Esophagus muscularis mucosa (tissue), 4 donors: ENCODE results near the gene SALL3. TPM values are rescaled to one million over a fixed set of nuclear protein-coding genes. Genes with fewer than 3 reads are reported as not detected.

Experiments used
- DNase-seq: peaks from one replicate; pipeline ENCODE4 v3.0.0-alpha.2; 2017; ENCODE audit errors: extremely low spot score
- H3K27ac ChIP-seq, 4 donors: fragments of 200-600 bp; sonication (generic); replicated peaks in 1 of 4; 1 replicate in 3 of 4; 2 replicates in 1 of 4; pipeline ENCODE4 v1.5.1; 2016 to 2019; ENCODE audit warnings: mild to moderate bottlenecking in 1 of 4
- H3K27me3 ChIP-seq, 4 donors: fragments of 200-600 bp; sonication (generic); one replicate each; pipeline versions ENCODE4 v1.5.1 to v1.6.0; 2016 to 2019
- H3K36me3 ChIP-seq, 4 donors: fragments of 200-600 bp; sonication (generic); one replicate each; pipeline ENCODE4 v1.5.1; 2016 to 2019
- H3K4me1 ChIP-seq, 4 donors: fragments of 200-600 bp; sonication (generic); one replicate each; pipeline ENCODE4 v1.5.1; 2016 to 2019
- H3K4me3 ChIP-seq, 4 donors: fragments of 200-600 bp; sonication (generic); 1 replicate in 2 of 4; 2 replicates in 2 of 4; pipeline ENCODE4 v1.5.1; 2016 to 2019; ENCODE audit warnings: mild to moderate bottlenecking in 4 of 4, moderate library complexity in 1 of 4
- H3K9me3 ChIP-seq, 4 donors: fragments of 200-600 bp; sonication (generic); 1 replicate in 3 of 4; 2 replicates in 1 of 4; pipeline ENCODE4 v1.5.1; 2016 to 2019
- CTCF ChIP-seq, 3 experiments: fragments of 200-600 bp in 2 of 3; fragments of 450-650 bp in 1 of 3; sonication (generic) in 2 of 3; IDR thresholded peaks; one replicate each; pipeline ENCODE4 v1.5.1; 2017 to 2019; ENCODE audit warnings: antibody characterized with exemption in 3 of 3, mild to moderate bottlenecking in 2 of 3, moderate library complexity in 1 of 3
- EP300 ChIP-seq: sonication (generic); formaldehyde crosslinking; IDR thresholded peaks from one replicate; pipeline ENCODE4 v1.6.1; 2017; ENCODE audit warnings: antibody characterized with exemption
- POLR2A ChIP-seq: fragments of 450-650 bp; IDR thresholded peaks from one replicate; pipeline ENCODE4 v1.6.1; 2017; ENCODE audit warnings: antibody characterized with exemption, moderate library complexity, mild to moderate bottlenecking, low read depth
- POLR2AphosphoS5 ChIP-seq, 2 donors: sonication (generic); formaldehyde crosslinking; IDR thresholded peaks; one replicate each; pipeline ENCODE4 v1.6.1; 2017; ENCODE audit warnings: antibody characterized with exemption in 2 of 2
- WGBS: methylation state at CpG from one replicate; pipeline ENCODE4 v1.1.5; 2018; 5-methylcytosine and 5-hydroxymethylcytosine counted together
- intact Hi-C: fragments of 100-400 bp; cut with DNase I; formaldehyde crosslinking; loops from one replicate; pipeline ENCODE4 v1.15.1; 2023
- total RNA-seq, 4 donors: library from RNA; depleted of rRNA; stranded (reverse); fragments of >200 nt; gene quantifications; one replicate each; pipeline versions ENCODE4 v1.1.0 to v1.2.1, GENCODE V29; 2016

SALL3 gene
- total RNA-seq, 4 donors from 2014 or later: not detected

GRCh38 chr18:78973357-78974083, 6.1 kb upstream of the SALL3 start:
- Histone ChIP-seq H3K36me3 (no peaks in the 10 kb centered on the region), H3K4me3 (peak overlapping the region in 1 of 4 donors; percentile 27), H3K27ac (no peak overlapping the region), H3K4me1 (peaks cover 14 to 25% (median 23%) of the 10 kb centered on the region in 4 donors), H3K27me3 (peaks cover 0 to 96% (median 35%) of the 10 kb centered on the region in 4 donors), H3K9me3 (no peaks in the 10 kb centered on the region)
- no peak for DNase-seq
- WGBS: 24% methylated on average over 5 of the region's 82 CpGs
- TF ChIP-seq POLR2A: no peak
- no peak for TF ChIP-seq EP300
- no peak for TF ChIP-seq CTCF (IDR thresholded peaks at IDR 0.05)
- no peak for TF ChIP-seq POLR2AphosphoS5 (IDR thresholded peaks at IDR 0.05)
- intact Hi-C loops: no loop called here

GRCh38 chr18:78974115-78974761, 5.4 kb upstream of the SALL3 start:
- intact Hi-C loops: no loop called here

GRCh38 chr18:78975292-78975691, 4.3 kb upstream of the SALL3 start:
- DNase-seq: no peak
- intact Hi-C loops: no loop called here
- H3K27me3 ChIP-seq: peaks cover 0 to 96% (median 40%) of the 10 kb centered on the region in 4 donors
- H3K4me3 ChIP-seq: no peak overlapping the region
- 9% methylated on average over 8 of the region's 10 CpGs for WGBS
- no peaks in the 10 kb centered on the region for H3K9me3 ChIP-seq
- TF ChIP-seq EP300 (no peak), CTCF (IDR thresholded peaks at IDR 0.05) (no peak), POLR2AphosphoS5 (IDR thresholded peaks at IDR 0.05) (no peak), POLR2A (no peak)
- H3K36me3 ChIP-seq: no peaks in the 10 kb centered on the region
- H3K4me1 ChIP-seq: peaks cover 14 to 39% (median 34%) of the 10 kb centered on the region in 4 donors
- H3K27ac ChIP-seq: no peak overlapping the region

More at GRCh38 chr18:78974115-78974761, 5.4 kb upstream of the SALL3 start:
- no peak for DNase-seq
- Histone ChIP-seq H3K4me1 (peaks cover 14 to 32% (median 30%) of the 10 kb centered on the region in 4 donors), H3K27ac (no peak overlapping the region), H3K27me3 (peaks cover 0 to 99% (median 39%) of the 10 kb centered on the region in 4 donors), H3K9me3 (no peaks in the 10 kb centered on the region), H3K36me3 (no peaks in the 10 kb centered on the region), H3K4me3 (peak overlapping the region in 1 of 4 donors; percentile 27)
- TF ChIP-seq CTCF (IDR thresholded peaks at IDR 0.05): no peak
- no peak for TF ChIP-seq POLR2A
- no peak for TF ChIP-seq EP300
- TF ChIP-seq POLR2AphosphoS5 (IDR thresholded peaks at IDR 0.05): no peak
- 3% methylated on average over 7 of the region's 77 CpGs for WGBS

GRCh38 chr18:78975699-78976335, 3.8 kb upstream of the SALL3 start:
- no peak for DNase-seq
- Histone ChIP-seq H3K9me3 (no peaks in the 10 kb centered on the region), H3K27me3 (peaks cover 0 to 96% (median 45%) of the 10 kb centered on the region in 4 donors), H3K27ac (no peak overlapping the region), H3K4me1 (peaks cover 16 to 44% (median 39%) of the 10 kb centered on the region in 4 donors), H3K4me3 (no peak overlapping the region), H3K36me3 (no peaks in the 10 kb centered on the region)
- TF ChIP-seq EP300: no peak
- no peak for TF ChIP-seq CTCF (IDR thresholded peaks at IDR 0.05)
- 17% methylated on average over 4 of the region's 4 CpGs for WGBS
- intact Hi-C loops: no loop called here
